T-helper 1 cell treated with Interleukin-12 subunit alpha and Interleukin-12 subunit beta and Interleukin-4 antibody, amounts not matched to agents 30 ng/mL and 1 ng/mL, for 36 hours (primary cell): ENCODE measurements around the gene PATJ. TPM values are rescaled to one million over a fixed set of nuclear protein-coding genes. Genes with fewer than 3 reads are reported as not detected.
"Not testable (repeated sequence)": the region's sequence is repeated elsewhere in the genome, so short reads cannot be mapped to it uniquely, and the experiment has no call there.

Source experiments
- intact Hi-C: fragments of 100-400 bp; cut with micrococcal nuclease; formaldehyde crosslinking; loops from one replicate; pipeline ENCODE4 v1.15.1; 2024
- total RNA-seq: library from RNA; stranded (reverse); gene quantifications from 2 replicates; pipeline ENCODE4 v1.2.3, GENCODE V29; 2022

PATJ gene
- total RNA-seq, 1 donor from 2014 or later = 19.4 TPM

DNA sequence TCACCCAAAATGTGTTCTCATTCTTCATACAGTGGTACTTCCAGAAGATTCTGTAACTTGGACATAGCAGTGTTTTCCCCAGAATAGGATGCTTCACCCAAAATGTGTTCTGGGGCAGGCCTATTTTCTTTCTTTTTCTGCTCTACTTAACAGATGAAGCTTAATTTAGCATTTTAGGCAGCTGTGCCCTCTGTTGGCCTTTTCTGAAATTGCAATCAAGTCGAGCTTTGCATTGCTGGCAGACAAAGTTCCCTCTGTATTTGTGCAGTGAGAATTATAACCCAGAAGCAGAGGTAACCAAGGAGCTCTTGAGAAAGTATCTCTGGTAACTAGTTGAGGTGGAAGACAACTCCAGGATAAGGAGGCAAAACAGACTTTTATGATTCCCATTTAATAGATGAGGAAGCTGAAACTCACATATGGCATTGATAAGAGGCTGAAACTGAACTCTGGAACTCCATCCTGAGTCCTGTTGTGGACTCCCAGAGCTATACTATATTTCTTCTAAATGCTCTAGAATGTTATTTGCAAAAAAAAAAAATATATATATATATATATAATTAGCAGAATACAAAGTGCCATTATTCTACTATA lies 402.1 kb downstream of the PATJ start:
- intact Hi-C loops = loop anchor here (1.0 kb wide), 1 partner anchor 62 kb away; no protein-coding TSS in a partner anchor

DNA sequence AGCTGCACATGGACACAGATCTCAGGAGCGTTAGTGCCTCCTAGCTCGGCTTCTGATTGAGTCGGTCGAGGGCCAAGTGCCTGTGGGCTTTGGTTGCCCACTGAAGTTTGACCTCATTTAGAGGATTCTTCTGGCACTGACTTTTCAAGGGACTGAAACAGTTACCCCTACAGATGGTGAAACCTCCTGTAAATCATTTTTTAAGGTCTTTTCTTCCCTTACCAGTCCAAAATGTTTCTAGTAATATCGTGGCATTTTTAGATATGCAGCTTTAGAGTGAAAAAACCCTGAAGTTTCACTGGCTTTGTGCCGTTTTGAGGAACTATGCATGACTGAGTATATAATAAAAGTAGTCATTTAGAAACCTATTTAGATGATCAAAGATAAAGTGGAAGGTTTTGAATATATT lies 417.7 kb downstream of the PATJ start:
- intact Hi-C loops = no loop called here

DNA sequence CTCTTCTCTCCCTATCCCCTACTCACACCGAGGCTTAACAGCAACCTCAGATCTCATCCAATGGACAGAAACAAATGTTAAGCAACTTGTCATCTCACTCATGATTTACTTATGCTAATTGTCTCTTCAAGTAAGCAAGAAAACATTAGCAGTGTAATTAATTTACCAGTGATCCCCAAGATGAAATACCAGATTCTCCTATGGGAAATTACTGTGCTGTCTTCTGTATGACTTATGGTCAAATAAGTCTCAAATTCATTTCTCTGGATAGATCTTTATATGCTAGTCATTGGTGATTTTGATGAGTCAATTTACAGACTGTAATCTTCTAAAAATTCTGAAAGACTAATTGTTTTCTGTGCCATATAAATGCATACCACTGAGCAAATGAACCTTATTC lies 419.4 kb downstream of the PATJ start:
- intact Hi-C loops = no loop called here

DNA sequence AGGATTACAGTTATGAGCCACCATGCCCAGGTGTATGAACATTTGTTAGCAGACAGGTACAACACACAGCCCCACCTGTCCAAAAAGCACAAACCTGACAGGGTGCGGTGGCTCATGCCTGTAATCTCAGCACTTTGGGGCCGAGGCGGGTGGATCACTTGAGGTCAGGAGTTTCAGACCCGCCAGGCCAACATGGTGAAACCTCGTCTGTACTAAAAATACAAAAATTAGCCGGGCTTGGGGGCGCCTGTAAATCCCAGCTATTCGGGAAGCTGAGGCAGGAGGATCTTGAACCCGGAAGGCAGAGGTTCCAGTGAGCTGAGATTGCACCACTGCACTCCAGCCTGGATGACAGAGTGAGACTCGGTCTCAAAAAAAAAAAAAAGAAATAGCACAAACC lies 428.1 kb downstream of the PATJ start:
- intact Hi-C loops = not testable (repeated sequence)

DNA sequence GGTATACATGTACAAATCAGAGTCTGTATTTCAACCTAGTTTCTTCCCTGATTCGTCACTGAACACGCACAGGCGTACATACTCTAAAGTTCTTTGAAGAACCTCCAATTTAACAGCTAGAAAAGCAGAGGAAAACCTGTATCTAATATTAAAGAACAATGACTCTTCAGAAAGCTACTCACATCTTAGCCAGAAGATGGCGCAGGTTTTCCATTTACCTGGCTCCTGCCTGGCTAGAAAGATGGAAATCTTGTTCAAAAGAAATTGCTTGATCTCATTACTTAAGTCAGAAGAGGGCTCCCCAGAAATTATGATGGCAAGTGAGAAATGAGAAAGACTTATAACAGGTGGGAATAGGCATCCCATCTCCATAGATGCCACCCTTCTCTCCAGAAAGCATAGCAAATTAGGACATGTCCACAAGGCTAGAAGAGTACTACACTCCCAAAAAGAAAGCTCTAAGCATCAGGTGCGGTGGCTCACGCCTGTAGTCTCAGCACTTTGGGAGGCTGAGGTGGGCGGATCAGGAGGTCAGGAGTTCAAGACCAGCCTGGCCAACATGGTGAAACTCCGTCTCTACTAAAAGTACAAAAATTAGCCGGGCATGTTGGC lies 433.4 kb downstream of the PATJ start:
- intact Hi-C loops = loop anchor here (1.0 kb wide), 3 partner anchors 97 to 571 kb away; no protein-coding TSS in a partner anchor

DNA sequence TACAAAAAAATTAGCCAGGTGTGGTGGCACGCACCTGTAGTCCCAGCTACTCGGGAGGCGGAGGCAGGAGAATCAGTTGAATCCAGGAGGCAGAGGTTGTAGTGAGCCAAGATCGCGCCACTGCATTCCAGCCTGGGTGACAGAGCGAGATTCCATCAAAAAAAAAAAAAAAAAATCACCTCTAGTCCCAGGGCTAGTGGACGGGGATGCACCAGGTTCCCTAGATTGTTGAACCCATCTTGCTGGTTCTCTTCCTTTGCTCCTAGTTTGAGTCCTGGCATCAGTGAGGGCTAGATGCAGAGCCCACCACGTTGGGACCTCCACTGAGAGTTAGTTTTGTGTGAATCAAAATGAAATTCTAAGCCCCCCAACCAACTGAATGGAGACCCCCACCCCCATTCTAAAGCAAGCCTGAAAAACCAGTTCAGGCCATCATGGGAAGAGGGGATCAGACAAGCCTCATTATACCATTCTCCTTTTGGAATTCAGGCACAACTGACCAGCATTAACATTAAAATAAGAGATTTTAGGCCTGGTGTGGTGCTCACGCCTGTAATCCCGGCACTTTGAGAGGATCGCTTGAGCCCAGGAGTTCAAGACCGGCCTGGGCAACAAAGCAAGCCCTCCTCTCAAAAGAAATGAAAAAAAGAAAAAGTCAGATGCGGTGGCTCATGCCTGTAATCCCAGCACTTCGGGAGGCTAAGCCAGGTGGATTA lies 434.5 kb downstream of the PATJ start:
- intact Hi-C loops = no loop called here

DNA sequence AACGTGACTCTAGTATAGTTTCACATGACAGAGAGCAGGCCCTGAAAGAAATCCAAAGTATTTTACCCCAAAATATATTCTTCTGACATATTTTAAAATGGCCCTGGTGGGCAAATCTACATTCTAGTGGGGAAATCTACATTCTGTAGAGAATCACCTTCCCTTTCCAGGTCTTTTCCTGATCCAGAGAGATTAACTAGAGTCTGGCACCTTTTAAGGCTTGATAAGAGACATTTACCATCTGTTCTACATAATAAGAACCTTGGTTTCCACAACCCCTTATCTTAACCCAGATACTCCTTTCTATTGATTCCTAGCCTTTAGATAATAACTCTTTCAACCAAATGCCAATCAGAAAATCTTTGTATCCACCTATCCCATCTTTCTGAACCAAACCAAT lies 435.3 kb downstream of the PATJ start:
- intact Hi-C loops = no loop called here

DNA sequence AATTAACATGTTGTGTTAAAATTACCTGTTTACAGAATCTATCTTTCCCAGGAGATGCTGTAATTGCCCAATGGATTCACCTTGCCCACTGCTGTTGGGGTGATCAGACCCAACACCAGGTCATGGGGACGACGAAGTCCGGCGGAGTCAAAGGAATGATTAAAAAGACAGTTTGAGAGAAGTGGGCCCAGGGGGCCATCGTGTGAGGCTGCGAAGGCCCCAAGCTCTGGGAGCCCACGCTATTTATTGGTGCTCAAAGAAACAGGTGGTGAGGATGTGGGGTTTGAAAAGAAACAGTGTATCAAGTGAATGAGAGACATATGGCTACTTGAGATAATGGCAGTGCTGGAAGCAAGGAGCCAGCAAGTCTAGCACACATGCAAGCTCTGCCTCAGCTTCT lies 436.1 kb downstream of the PATJ start:
- intact Hi-C loops = no loop called here

DNA sequence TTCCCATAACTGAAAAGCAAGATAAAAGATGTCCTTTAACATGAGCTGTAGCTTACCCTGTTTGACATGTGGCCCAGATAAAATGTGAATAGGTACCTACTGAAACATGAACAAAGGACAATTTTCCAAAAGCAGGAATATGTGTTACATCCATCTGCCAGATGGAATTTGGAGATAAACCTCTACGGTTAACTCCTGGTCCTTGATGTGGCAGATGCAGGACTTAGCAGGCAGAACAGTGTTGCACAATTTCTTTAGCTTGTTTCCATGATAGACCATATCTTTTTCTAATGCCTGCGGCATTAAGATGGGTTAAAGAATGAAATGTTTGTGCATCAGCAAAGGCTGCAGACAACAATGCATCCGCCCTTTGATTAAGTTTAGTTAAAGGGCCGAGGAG lies 437.8 kb downstream of the PATJ start:
- intact Hi-C loops = not testable (repeated sequence)

DNA sequence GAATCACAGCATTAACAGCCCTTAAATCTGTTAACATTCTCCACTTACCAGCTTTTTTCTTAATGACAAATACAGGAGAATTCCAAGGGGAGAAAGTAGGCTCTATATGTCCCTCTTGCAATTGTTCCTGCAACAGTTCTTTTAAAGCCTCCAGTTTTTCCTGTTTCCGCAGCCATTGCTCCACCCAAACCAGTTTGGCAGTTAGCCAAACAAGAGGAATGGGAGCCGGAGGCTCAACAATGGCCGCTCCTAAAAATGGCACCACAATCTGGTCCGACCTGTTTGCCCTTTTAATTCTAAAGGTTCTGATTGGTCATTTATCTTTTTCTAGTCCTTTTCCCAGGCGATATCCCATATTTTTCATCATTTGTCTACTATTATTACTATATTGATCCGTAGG lies 438.4 kb downstream of the PATJ start:
- intact Hi-C loops = no loop called here

DNA sequence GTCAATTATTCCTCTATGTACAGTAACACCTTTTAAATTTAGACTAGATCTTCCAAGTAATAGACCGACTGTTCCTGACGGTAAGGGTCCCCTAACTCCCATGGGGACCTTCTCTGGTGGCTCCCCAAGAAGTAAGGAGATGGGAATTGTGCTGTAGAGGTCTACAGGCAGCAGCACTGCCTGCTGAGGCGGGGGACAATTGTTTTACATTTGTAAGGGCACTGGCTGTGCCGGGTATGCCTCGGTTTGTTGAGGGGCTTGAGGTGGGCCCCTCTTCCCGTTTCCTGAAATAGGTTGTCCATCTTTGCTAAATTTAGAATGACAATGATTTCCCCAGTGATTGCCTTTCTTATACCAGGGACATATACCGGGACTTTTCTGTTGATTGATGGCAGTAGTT lies 439.3 kb downstream of the PATJ start:
- intact Hi-C loops = no loop called here

DNA sequence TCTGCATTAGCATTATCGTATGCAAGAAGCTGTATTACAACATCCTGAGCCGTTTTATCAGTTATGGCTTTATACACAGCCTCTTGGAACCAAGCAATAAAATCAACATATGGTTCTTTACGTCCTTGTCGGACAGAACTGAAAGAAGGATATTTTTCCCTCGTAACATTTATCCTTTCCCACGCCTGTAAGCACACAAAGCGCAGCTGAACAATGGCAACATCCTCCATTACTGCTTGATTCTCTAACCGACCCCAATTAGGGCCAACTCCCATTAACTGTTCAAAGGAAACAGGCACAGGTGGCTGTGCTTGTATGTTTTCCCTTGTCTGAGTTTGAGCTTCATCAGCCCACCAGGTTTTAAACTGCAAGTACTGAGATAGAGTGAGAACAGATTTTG lies 439.9 kb downstream of the PATJ start:
- intact Hi-C loops = not testable (repeated sequence)

DNA sequence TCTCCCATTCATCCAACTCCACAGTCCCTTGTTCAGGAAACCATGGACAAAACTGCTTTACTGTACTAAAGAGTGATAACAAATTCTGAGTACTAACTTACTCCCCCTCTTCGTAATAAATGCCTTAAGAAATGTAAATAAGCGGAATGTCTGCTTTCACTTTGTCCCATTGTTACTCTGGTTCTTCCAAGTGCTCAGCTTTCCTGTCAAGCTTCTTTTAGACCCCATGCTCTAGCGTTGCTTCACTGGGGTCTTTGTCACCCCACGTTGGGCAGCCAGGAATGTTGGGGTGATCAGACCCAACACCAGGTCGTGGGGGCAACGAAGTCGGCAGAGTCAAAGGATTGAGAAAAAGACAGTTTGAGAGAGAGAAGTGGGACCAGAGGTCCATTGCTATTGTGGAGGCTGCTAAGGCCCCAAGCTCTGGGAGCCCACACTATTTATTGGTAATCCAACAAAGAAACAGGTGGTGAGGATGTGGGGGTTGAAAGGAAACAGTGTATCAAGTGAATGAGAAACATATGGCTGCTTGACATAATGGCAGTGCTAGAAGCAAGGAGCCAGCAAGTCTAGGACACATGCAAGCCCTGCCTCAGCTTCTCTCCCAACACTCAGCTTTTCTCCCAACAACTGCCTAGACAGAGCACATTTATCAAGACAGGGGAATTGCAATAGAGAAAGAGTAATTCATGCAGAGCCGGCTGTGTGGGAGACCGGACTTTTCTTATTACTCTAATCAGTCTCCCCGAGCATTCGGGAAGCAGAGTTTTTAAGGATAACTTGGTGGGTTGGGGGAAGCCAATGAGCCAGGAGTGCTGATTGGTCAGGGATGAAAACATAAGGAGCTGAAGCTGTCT lies 441.1 kb downstream of the PATJ start:
- intact Hi-C loops = not testable (repeated sequence)

DNA sequence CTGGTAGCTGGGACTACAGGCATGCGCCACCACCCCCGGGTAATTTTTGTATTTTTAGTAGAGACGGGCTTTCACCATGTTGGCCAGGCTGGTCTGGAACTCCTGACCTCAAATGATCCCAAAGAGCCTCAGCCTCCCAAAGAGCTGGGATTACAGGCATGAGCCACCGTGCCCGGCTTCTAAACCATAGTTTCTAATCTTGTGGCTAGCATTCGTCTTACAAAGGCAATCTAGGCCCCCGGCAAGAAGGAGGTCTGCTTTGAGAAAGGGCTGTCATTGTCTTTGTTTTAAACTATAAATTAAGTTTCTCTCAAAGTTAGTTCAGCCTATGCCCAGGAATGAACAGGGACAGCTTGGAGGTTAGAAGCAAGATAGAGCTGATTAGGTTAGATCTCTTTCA lies 442.1 kb downstream of the PATJ start:
- intact Hi-C loops = no loop called here

DNA sequence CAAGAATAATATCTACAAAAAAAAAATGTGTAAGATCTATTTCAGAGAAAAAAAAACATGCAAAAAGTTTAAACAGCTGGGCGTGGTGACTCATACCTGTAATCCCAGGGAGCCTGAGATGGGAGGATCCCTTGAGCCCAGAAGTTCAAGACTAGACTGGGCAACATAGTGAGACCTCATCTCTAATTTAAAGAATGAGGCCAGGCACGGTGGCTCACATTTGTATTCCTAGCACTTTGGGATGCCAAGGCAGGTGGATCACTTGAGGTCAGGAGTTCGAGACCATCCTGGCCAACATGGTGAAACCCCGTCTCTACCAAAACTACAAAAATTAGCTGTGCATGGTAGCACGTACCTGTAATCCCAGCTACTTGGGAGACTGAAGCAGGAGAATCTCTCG lies 443.0 kb downstream of the PATJ start:
- intact Hi-C loops = not testable (repeated sequence)

DNA sequence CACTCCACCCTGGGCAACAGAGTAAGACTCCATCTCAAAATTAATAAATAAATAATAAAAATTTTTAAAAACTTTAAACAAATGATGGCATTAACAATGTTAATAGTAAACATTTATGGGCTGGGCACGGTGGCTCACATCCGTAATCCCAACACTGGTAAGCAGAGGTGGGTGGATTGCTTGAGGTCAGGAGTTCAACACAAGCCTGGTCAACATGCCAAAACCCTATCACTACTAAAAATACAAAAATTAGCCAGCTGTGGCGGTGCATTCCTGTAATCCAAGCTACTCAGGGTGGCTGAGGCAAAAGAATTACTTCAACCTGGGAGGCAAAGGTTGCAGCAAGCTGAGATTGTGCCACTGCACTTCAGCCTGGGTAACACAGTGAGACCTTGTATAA lies 443.4 kb downstream of the PATJ start:
- intact Hi-C loops = no loop called here

DNA sequence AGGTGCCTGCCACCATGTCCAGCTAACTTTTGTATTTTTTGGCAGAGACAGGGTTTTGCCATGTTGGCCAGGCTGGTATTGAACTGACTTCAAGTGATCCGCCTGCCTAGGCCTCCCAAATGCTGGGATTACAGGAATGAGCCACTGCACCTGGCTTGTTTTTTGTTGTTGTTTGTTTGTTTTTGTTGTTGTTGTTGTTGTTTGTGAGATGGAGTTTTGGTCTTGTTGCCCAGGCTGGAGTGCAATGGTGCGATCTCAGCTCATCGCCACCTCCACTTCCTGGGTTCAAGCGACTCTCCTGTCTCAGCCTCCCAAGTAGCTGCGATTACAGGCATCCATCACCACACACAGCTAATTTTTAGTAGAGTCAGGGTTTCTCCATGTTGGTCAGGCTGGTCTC lies 445.3 kb downstream of the PATJ start:
- intact Hi-C loops = no loop called here

DNA sequence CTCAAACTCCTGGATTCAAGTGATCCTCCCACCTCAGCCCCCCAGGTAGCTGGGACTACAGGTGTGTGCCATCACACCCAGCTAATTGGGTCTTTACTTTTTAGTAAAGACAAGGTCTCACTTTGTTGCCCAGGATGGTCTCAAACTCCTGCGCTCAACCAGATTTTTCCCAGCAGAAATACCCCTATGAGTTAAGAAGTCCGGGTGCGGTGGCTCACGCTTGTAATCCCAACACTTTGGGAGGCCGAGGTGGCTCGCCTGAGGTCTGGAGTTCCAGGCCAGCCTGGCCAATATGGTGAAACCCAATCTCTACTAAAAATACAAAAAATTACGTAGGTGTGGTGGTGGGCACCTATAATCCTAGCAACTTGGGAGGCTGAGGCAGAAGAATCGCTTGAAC lies 445.8 kb downstream of the PATJ start:
- intact Hi-C loops = no loop called here

DNA sequence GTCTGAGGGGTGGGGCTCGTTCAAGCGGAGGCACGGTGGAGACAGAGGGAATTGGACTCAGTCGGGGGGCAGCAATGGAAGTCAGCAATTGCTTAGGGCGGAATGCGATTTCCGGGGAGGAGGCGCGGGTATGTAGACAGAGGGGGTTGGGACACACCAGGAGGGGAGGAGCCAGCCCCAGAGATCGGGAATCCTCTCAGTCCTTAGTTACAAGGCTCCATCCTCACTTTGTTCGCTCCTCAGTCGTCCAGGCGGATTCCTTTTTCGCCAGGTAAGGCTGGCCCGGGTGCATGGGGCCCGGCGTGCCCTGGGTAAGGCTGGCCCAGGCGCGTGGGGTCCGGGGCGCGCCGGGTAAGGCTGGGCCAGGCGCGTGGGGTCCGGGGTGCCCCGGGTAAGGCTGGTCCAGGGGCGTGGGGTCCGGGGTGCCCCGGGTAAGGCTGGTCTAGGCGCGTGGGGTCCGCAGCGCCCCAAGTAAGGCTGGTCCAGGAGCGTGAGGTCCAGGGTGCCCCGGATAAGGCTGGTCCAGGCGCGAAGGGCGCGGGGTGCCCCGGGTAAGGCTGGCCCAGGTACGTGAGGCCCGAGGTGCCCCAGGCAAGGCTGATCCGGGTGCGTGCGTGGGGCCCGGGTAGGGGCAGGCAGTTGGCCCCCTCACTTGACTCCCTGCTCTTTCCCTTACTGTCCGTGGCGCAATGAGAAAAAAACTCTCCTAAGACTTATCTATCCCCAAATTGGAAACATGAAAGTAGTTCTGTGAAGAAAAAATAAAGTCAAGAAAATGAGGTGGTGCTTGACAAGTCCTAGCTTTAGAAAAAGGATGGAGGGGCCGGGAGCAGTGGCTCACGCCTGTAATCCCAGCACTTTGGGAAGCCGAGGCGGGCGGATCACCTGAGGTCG lies 452.6 kb downstream of the PATJ start, which contains the start of gene L1TD1:
TSS of gene L1TD1 (plus strand) at position 199 of the 894 bp plus-strand sequence. CDS start 11,780 bp downstream, outside the sequence.
- intact Hi-C loops = no loop called here

DNA sequence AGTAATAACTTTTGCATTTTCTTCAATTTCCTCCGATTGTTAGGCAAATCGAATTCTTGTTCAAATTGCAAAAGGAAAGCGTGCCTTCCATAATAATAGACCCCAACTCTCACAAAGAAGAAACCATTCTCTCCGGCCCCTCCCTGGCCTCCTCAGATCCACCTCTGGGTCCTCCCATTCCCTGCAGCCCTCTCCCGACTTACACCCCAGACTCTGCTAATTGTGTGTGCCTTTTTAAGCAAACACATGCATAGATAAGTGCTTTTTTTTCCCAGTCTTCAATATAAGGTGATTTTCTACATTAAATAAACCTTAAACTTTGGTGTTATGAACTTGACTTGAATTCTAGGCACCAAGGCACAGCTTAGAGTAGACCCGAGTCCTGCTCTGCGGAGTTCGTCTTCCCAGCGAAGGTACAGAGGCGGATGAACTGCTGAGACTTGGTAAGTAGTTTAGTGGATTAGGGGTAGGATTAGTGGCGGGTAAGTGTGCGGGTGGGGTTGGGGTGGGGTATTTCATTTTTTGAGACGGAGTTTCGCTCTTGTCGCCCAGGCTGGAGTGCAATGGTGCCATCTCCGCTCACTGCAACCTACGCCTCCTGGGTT lies 453.9 kb downstream of the PATJ start:
- intact Hi-C loops = no loop called here
